ENCODE measurements around the gene RC3H2. TPM values are rescaled to one million over a fixed set of nuclear protein-coding genes. Genes with fewer than 3 reads are reported as not detected.
"Not testable (repeated sequence)": the region's sequence is repeated elsewhere in the genome, so short reads cannot be mapped to it uniquely, and the experiment has no call there.

RC3H2 gene
- total RNA-seq, 1 experiment from 2014 or later: 26.1 TPM

- no peak for DNase-seq (ENCODE audit: low read depth)
Measured at GRCh38 chr9:122846371-122846940, 58.7 kb downstream of the RC3H2 start.

GRCh38 chr9:122845116-122845515 lies 60.0 kb downstream of the RC3H2 start:
- DNase-seq (ENCODE audit: low read depth): no peak

- no peak for DNase-seq (ENCODE audit: low read depth)
Measured at GRCh38 chr9:122844137-122844536, 61.0 kb downstream of the RC3H2 start.

GRCh38 chr9:122841501-122841900 lies 63.7 kb downstream of the RC3H2 start:
- DNase-seq (ENCODE audit: low read depth): no peak

GRCh38 chr9:122838441-122838840 lies 66.7 kb downstream of the RC3H2 start:
- not testable (repeated sequence) for DNase-seq (ENCODE audit: low read depth)

- DNase-seq (ENCODE audit: low read depth): no peak
Measured at GRCh38 chr9:122837266-122837850, 67.8 kb downstream of the RC3H2 start.

- DNase-seq (ENCODE audit: low read depth): peak; percentile 28
Measured at GRCh38 chr9:122835313-122835731, 69.8 kb downstream of the RC3H2 start.

GRCh38 chr9:122832194-122832593 lies 73.0 kb downstream of the RC3H2 start:
- no peak for DNase-seq (ENCODE audit: low read depth)

- DNase-seq (ENCODE audit: low read depth): not testable (repeated sequence)
Measured at GRCh38 chr9:122828965-122829284, 76.2 kb downstream of the RC3H2 start.

- DNase-seq (ENCODE audit: low read depth): peak; percentile 27
Measured at GRCh38 chr9:122827761-122828093, 77.4 kb downstream of the RC3H2 start.

GRCh38 chr9:122822938-122823337 lies 82.2 kb downstream of the RC3H2 start:
- DNase-seq (ENCODE audit: low read depth): no peak

- DNase-seq (ENCODE audit: low read depth): no peak
Measured at GRCh38 chr9:122822056-122822455, 83.1 kb downstream of the RC3H2 start.

GRCh38 chr9:122821278-122821943 lies 83.7 kb downstream of the RC3H2 start:
- DNase-seq (ENCODE audit: low read depth): no peak

GRCh38 chr9:122820490-122820845 lies 84.7 kb downstream of the RC3H2 start:
- DNase-seq (ENCODE audit: low read depth): no peak

- DNase-seq (ENCODE audit: low read depth): no peak
Measured at GRCh38 chr9:122819791-122820489, 85.2 kb downstream of the RC3H2 start.

- no peak for DNase-seq (ENCODE audit: low read depth)
Measured at GRCh38 chr9:122819326-122819725, 85.8 kb downstream of the RC3H2 start.

- no peak for DNase-seq (ENCODE audit: low read depth)
Measured at GRCh38 chr9:122816163-122816867, 88.8 kb downstream of the RC3H2 start.

- DNase-seq (ENCODE audit: low read depth): no peak
Measured at GRCh38 chr9:122815544-122815943, 89.6 kb downstream of the RC3H2 start.

- DNase-seq (ENCODE audit: low read depth): no peak
Measured at GRCh38 chr9:122814545-122814944, 90.6 kb downstream of the RC3H2 start.

- DNase-seq (ENCODE audit: low read depth): no peak
Measured at GRCh38 chr9:122812736-122813135, 92.4 kb downstream of the RC3H2 start.

- DNase-seq (ENCODE audit: low read depth): peak; percentile 61
Measured at GRCh38 chr9:122810306-122810946, 94.7 kb downstream of the RC3H2 start.

- not testable (repeated sequence) for DNase-seq (ENCODE audit: low read depth)
Measured at GRCh38 chr9:122809261-122809660, 95.9 kb downstream of the RC3H2 start.

All from RPMI7951 (cell line).